GM12891 (cell line): ENCODE data around the gene PRKACG.

Experiments
- PAX5 ChIP-seq: IDR thresholded peaks from 2 replicates; pipeline ENCODE4 v1.6.1; 2011; ENCODE audit warnings: low read length, moderate library complexity, mild to moderate bottlenecking; ENCODE audit not compliant: insufficient read depth, severe bottlenecking
- POLR2A ChIP-seq: IDR thresholded peaks from 2 replicates; pipeline ENCODE4 v1.6.1; 2011; ENCODE audit warnings: low read depth, low read length, control low read depth
- POLR2AphosphoS5 ChIP-seq: IDR thresholded peaks from 2 replicates; pipeline ENCODE4 v1.6.1; 2011; ENCODE audit warnings: low read depth, low read length, control low read depth
- POU2F2 ChIP-seq: IDR thresholded peaks from 2 replicates; pipeline ENCODE4 v1.6.1; 2011; ENCODE audit warnings: low read depth, mild to moderate bottlenecking, control low read depth, low read length, moderate library complexity
- SPI1 ChIP-seq: IDR thresholded peaks from 2 replicates; pipeline ENCODE4 v1.6.1; 2011; ENCODE audit warnings: low read depth, low read length, control low read depth
- TAF1 ChIP-seq: IDR thresholded peaks from 2 replicates; pipeline ENCODE4 v1.6.1; 2011; ENCODE audit warnings: low read depth, low read length, control low read depth

DNA sequence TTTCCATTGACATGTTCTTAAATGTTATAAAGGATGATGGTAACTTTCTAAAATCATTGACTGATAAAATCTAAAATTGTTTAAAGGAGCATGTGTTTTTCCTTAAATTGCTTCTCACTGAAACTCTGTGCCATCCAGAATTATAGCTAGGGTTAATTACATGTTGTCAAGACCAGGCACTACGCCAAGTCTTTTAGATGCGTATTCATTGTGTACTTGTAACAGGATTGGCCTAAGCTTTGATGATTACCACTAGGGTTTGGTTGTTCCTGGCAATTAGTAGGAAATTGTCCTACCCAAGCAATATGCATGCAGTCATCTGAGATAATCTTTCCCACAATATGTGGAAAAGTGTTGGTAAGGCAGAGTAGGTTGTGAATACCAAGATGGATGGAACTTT lies 43.8 kb downstream of the PRKACG start:
- TF ChIP-seq POLR2AphosphoS5 (no peak), POLR2A (no peak), TAF1 (no peak), SPI1 (no peak), PAX5 (no peak), POU2F2 (no peak)
